HepG2 (cell line): ENCODE data around the gene HOXA7. TPM values are rescaled to one million over a fixed set of nuclear protein-coding genes. Genes with fewer than 3 reads are reported as not detected.

Source experiments
- ATAC-seq: fragments of 200-7000 bp; cut with Tn5 transposase; 3 replicates; pipeline ENCODE4 v1.9.1; 2020; ENCODE audit warnings: mild to moderate bottlenecking, moderate library complexity
- BruUV-seq: library from RNA; stranded (reverse); fragments of 400-500 nt; replicated peaks from 2 replicates; lab custom pipeline; 2021; lab: Mats Ljungman, UMichigan
- CTCF ChIA-PET: fragments of 300-600 bp; formaldehyde crosslinking; extraction: SDS; loops from one replicate; lab custom pipeline; 2021; ENCODE audit warnings: low total read pairs, inconsistent platforms, low intra/inter-chr PET ratio; lab: Yijun Ruan, JAX
- POLR2A ChIA-PET: fragments of 350-600 bp; sonication (Branson Sonifier 250); formaldehyde crosslinking; loops from one replicate; lab custom pipeline; 2020; ENCODE audit warnings: antibody characterized with exemption, inconsistent platforms; lab: Yijun Ruan, JAX
- DNase-seq: peaks from one replicate; pipeline ENCODE4 v3.0.0-alpha.2; 2015; ENCODE audit warnings: low spot score
- FAIRE-seq: peaks from 3 replicates; lab custom pipeline; 2011; peaks lifted over from hg19 to GRCh38; lab: Jason Lieb, UNC
- H2AFZ ChIP-seq: one replicate; pipeline ENCODE4 v1.6.1; 2011; ENCODE audit warnings: low read length, inconsistent platforms
- H3K27ac ChIP-seq: fragments of 300-600 bp; 3 replicates; pipeline ENCODE4 v1.8.0; 2011; ENCODE audit warnings: mixed run types, mild to moderate bottlenecking, mixed read lengths, low read length, inconsistent platforms; ENCODE audit not compliant: insufficient read depth; ENCODE audit errors: extremely low read length
- H3K27me3 ChIP-seq, 2 experiments: fragments of 200-600 bp in 1 of 2; 2 replicates in 1 of 2; 3 replicates in 1 of 2; pipeline versions ENCODE4 v1.6.0 to v1.8.0; 2011; ENCODE audit warnings: low read length in 2 of 2, mild to moderate bottlenecking in 2 of 2, moderate library complexity in 2 of 2, inconsistent platforms in 1 of 2; ENCODE audit not compliant: insufficient read depth in 2 of 2, control insufficient read depth in 1 of 2
- H3K36me3 ChIP-seq, 2 experiments: fragments of 200-600 bp in 1 of 2; replicated peaks in 1 of 2; 2 replicates in 1 of 2; 3 replicates in 1 of 2; pipeline versions ENCODE4 v1.5.1 to v1.8.0; 2011; ENCODE audit warnings: low read length in 2 of 2, inconsistent platforms in 1 of 2; ENCODE audit not compliant: insufficient read depth in 2 of 2, control insufficient read depth in 1 of 2
- H3K4me1 ChIP-seq: 2 replicates; pipeline ENCODE4 v1.5.1; 2012; ENCODE audit warnings: low read length, inconsistent platforms; ENCODE audit not compliant: insufficient read depth
- H3K4me2 ChIP-seq: 2 replicates; pipeline ENCODE4 v1.6.0; 2011; ENCODE audit warnings: low read depth, low read length, inconsistent platforms
- H3K4me3 ChIP-seq, 3 experiments: fragments of 200-600 bp in 1 of 3; sonication (generic), shearing (Covaris generic) in 1 of 3; replicated peaks in 1 of 3; 2 replicates each; pipeline ENCODE4 v1.5.1; 2011 to 2016; ENCODE audit warnings: low read length in 3 of 3, inconsistent platforms in 2 of 3, low read depth in 2 of 3, mild to moderate bottlenecking in 2 of 3, control low read depth in 1 of 3, mixed read lengths in 1 of 3; ENCODE audit not compliant: insufficient read depth in 1 of 3
- H3K79me2 ChIP-seq: one replicate; pipeline ENCODE4 v1.6.1; 2011; ENCODE audit warnings: low read length, inconsistent platforms; ENCODE audit not compliant: insufficient read depth
- H3K9ac ChIP-seq: 2 replicates; pipeline ENCODE4 v1.6.0; 2011; ENCODE audit warnings: mild to moderate bottlenecking, low read depth, low read length, inconsistent platforms; ENCODE audit not compliant: insufficient read depth
- H3K9me3 ChIP-seq: 2 replicates; pipeline ENCODE4 v1.5.1; 2012; ENCODE audit warnings: mild to moderate bottlenecking, low read length
- H4K20me1 ChIP-seq: 2 replicates; pipeline ENCODE4 v1.6.0; 2011; ENCODE audit warnings: inconsistent platforms, mild to moderate bottlenecking, low read length, moderate library complexity; ENCODE audit not compliant: insufficient read depth
- ATRX ChIP-seq: sonication (generic); formaldehyde crosslinking; IDR thresholded peaks from 2 replicates; pipeline ENCODE4 v1.4.0; 2020; ENCODE audit warnings: missing genetic modification reagents, borderline replicate concordance
- GATAD2A ChIP-seq: IDR thresholded peaks from 2 replicates; pipeline ENCODE4 v1.6.1; 2016
- GLI4 ChIP-seq: sonication (generic); formaldehyde crosslinking; IDR thresholded peaks from 2 replicates; pipeline ENCODE4 v1.5.1; 2020; ENCODE audit warnings: missing genetic modification reagents, mild to moderate bottlenecking, moderate library complexity, borderline replicate concordance
- MNT ChIP-seq: fragments of 450-650 bp; IDR thresholded peaks from 2 replicates; pipeline ENCODE4 v1.6.1; 2016
- NR2F1 ChIP-seq, 2 experiments: fragments of 450-650 bp in 1 of 2; formaldehyde crosslinking in 1 of 2; IDR thresholded peaks; 2 replicates each; pipeline versions ENCODE4 v1.5.0 to v1.6.1; 2016 to 2020; ENCODE audit warnings: mild to moderate bottlenecking in 1 of 2, missing compliant biosample characterization in 1 of 2, missing genetic modification reagents in 1 of 2, moderate library complexity in 1 of 2
- NR2F2 ChIP-seq: IDR thresholded peaks from 2 replicates; pipeline ENCODE4 v1.6.1; 2012; ENCODE audit warnings: low read depth, inconsistent platforms, borderline replicate concordance
- RARA ChIP-seq: IDR thresholded peaks from 2 replicates; pipeline ENCODE4 v1.6.1; 2016; ENCODE audit warnings: missing genetic modification reagents, missing compliant biosample characterization
- ZBTB2 ChIP-seq: sonication (generic); formaldehyde crosslinking; IDR thresholded peaks from 2 replicates; pipeline ENCODE4 v1.8.0; 2022; ENCODE audit warnings: low read depth, missing genetic modification reagents
- ZNF10 ChIP-seq: sonication (generic); formaldehyde crosslinking; IDR thresholded peaks from 2 replicates; pipeline ENCODE4 v1.4.0; 2020; ENCODE audit warnings: mild to moderate bottlenecking, low read depth, missing genetic modification reagents, borderline replicate concordance
- ZNF280D ChIP-seq: sonication (generic); formaldehyde crosslinking; IDR thresholded peaks from 2 replicates; pipeline ENCODE4 v1.5.1; 2020; ENCODE audit warnings: mild to moderate bottlenecking, missing genetic modification reagents
- ZNF333 ChIP-seq: sonication (generic); formaldehyde crosslinking; IDR thresholded peaks from 2 replicates; pipeline ENCODE4 v1.4.0; 2020; ENCODE audit warnings: mild to moderate bottlenecking, missing genetic modification reagents, borderline replicate concordance
- ZNF513 ChIP-seq: sonication (generic); formaldehyde crosslinking; conservative IDR thresholded peaks from 2 replicates; pipeline ENCODE4 v1.5.0; 2020; ENCODE audit warnings: missing genetic modification reagents
- ZNF543 ChIP-seq: sonication (generic); formaldehyde crosslinking; IDR thresholded peaks from 2 replicates; pipeline ENCODE4 v1.4.0; 2020; ENCODE audit warnings: mild to moderate bottlenecking, missing genetic modification reagents
- ZNF616 ChIP-seq: sonication (generic); formaldehyde crosslinking; IDR thresholded peaks from 2 replicates; pipeline ENCODE4 v1.5.0; 2020; ENCODE audit warnings: low read depth, mild to moderate bottlenecking, missing genetic modification reagents
- ZNF784 ChIP-seq: sonication (generic); formaldehyde crosslinking; IDR thresholded peaks from 2 replicates; pipeline ENCODE4 v1.5.1; 2020; ENCODE audit warnings: missing genetic modification reagents, mild to moderate bottlenecking, borderline replicate concordance
- WGBS: methylation state at CpG from one replicate; pipeline ENCODE4 v1.1.6; 2017; ENCODE audit warnings: low lambda C conversion rate; 5-methylcytosine and 5-hydroxymethylcytosine counted together
- in situ Hi-C: cut with HindIII; loops from 2 replicates; pipeline ENCODE4 v1.10.0; 2017; ENCODE audit warnings: low pct_unique_long_range_greater_than_20kb; ENCODE audit not compliant: extremely low pct_ligation_motif_present
- intact Hi-C: fragments of 100-400 bp; cut with micrococcal nuclease; formaldehyde crosslinking; loops from one replicate; pipeline ENCODE4 v1.10.0; 2022; ENCODE audit not compliant: unreplicated experiment
- polyA plus RNA-seq, 8 experiments: library from polyadenylated mRNA; depleted of rRNA in 3 of 8; stranded (reverse) in 7 of 8; unstranded in 1 of 8; fragments of >200 nt; fragmentation: Illumina TruSeq in 4 of 8; extraction: Trizol in 4 of 8; gene quantifications; 2 replicates each; pipeline versions ENCODE4 v1.2.1 to v1.2.3, GENCODE V29; 2011 to 2016; ENCODE audit warnings: low read depth in 4 of 8, missing spikeins in 1 of 8, mixed read lengths in 1 of 8; ENCODE audit not compliant: insufficient read depth in 1 of 8
- total RNA-seq, 5 experiments: library from RNA; depleted of rRNA; stranded (reverse); fragments of >200 nt; fragmentation: Illumina TruSeq; extraction: Trizol; gene quantifications; 2 replicates each; pipeline ENCODE4 v1.2.3, GENCODE V29; 2016; ENCODE audit warnings: low read depth in 1 of 5

Gene HOXA7
- total and polyA plus RNA-seq, 2 of the 13 experiments (the other 11 are each of a cell fraction or from before 2014, with no cell fraction given) = 0.05 TPM; not detected in 1

GRCh38 chr7:27138985-27139333 lies 17.5 kb downstream of the HOXA7 start:
- ATAC-seq = no peak
- no peaks in the 10 kb centered on the region for H3K79me2 ChIP-seq
- TF ChIP-seq ZNF513 (CRISPR knock-in tag) = no peak
- TF ChIP-seq ZNF280D (CRISPR knock-in tag) = no peak
- no peak for TF ChIP-seq ZNF784
- no peak for TF ChIP-seq ATRX (CRISPR knock-in tag)
- no peak for TF ChIP-seq MNT
- TF ChIP-seq GATAD2A = no peak
- no peak for TF ChIP-seq ZBTB2 (CRISPR knock-in tag)
- TF ChIP-seq RARA (CRISPR knock-in tag) = no peak
- TF ChIP-seq GLI4 = no peak
- TF ChIP-seq ZNF616 (CRISPR knock-in tag) = no peak
- no peak for TF ChIP-seq ZNF333 (CRISPR knock-in tag)
- TF ChIP-seq NR2F2 = no peak
- no peak for TF ChIP-seq ZNF543 (CRISPR knock-in tag)
- no peak for TF ChIP-seq ZNF10 (CRISPR knock-in tag)
- TF ChIP-seq NR2F1 (CRISPR knock-in tag; IDR thresholded peaks at IDR 0.05) = no peak
- TF ChIP-seq, all 625 proteins: peak for 0
- FAIRE-seq = no peak
- H3K4me2 ChIP-seq = no peak overlapping the region
- in situ Hi-C loops = no loop called here
- CTCF ChIA-PET = no interaction called here
- H2AFZ ChIP-seq = no peak overlapping the region
- H4K20me1 ChIP-seq = no peaks in the 10 kb centered on the region
- H3K4me1 ChIP-seq = peaks cover 40% of the 10 kb centered on the region
- no peaks in the 10 kb centered on the region for H3K9me3 ChIP-seq
- no peak for DNase-seq
- POLR2A ChIA-PET = no interaction called here
- no peaks in the 10 kb centered on the region for H3K36me3 ChIP-seq
- BruUV-seq = no TSS peak
- H3K27ac ChIP-seq = no peak overlapping the region
- no peak overlapping the region for H3K4me3 ChIP-seq
- intact Hi-C loops = no loop called here
- no peaks in the 10 kb centered on the region for H3K27me3 ChIP-seq
- no peak overlapping the region for H3K9ac ChIP-seq
- WGBS = 94% methylated on average over 11 of the region's 11 CpGs
